AG10803 (cell line): Measurements from ENCODE around the gene SRGN.

ENCODE experiments used
- DNase-seq: peaks from one replicate; pipeline ENCODE4 v3.0.0; 2010; ENCODE audit warnings: low read depth
- H3K4me3 ChIP-seq: 2 replicates; pipeline ENCODE4 v1.5.1; 2011; ENCODE audit warnings: mild to moderate bottlenecking, low read length, control low read depth
- CTCF ChIP-seq: conservative IDR thresholded peaks from 2 replicates; pipeline ENCODE4 v1.5.1; 2011; ENCODE audit warnings: mild to moderate bottlenecking, low read length, control low read depth, inconsistent platforms

Gene SRGN

GRCh38 chr10:69047111-69047832 lies 40.6 kb upstream of the SRGN start:
- no peak overlapping the region for H3K4me3 ChIP-seq
- DNase-seq = no peak

GRCh38 chr10:69048103-69048502 lies 39.8 kb upstream of the SRGN start:
- no peak overlapping the region for H3K4me3 ChIP-seq
- DNase-seq = peak; percentile 55
- no peak for TF ChIP-seq CTCF

More at GRCh38 chr10:69047111-69047832, 40.6 kb upstream of the SRGN start:
- TF ChIP-seq CTCF = no peak

- no peak overlapping the region for H3K4me3 ChIP-seq
- DNase-seq = no peak
- TF ChIP-seq CTCF = no peak
Measured at GRCh38 chr10:69049566-69049961, 38.3 kb upstream of the SRGN start.

GRCh38 chr10:69051303-69051702 lies 36.6 kb upstream of the SRGN start:
- DNase-seq = peak; percentile 38
- no peak overlapping the region for H3K4me3 ChIP-seq
- TF ChIP-seq CTCF = no peak

GRCh38 chr10:69051710-69052487 lies 36.0 kb upstream of the SRGN start:
- no peak for DNase-seq
- no peak overlapping the region for H3K4me3 ChIP-seq
- TF ChIP-seq CTCF = no peak

- TF ChIP-seq CTCF = no peak
- no peak overlapping the region for H3K4me3 ChIP-seq
Measured at GRCh38 chr10:69052736-69053135, 35.2 kb upstream of the SRGN start.

GRCh38 chr10:69055241-69055640 lies 32.7 kb upstream of the SRGN start:
- DNase-seq = no peak
- no peak overlapping the region for H3K4me3 ChIP-seq
- no peak for TF ChIP-seq CTCF

More at GRCh38 chr10:69052736-69053135, 35.2 kb upstream of the SRGN start:
- no peak for DNase-seq
